ENCODE measurements around the gene CMTR1. TPM values are rescaled to one million over a fixed set of nuclear protein-coding genes. Genes with fewer than 3 reads are reported as not detected.

CMTR1 gene
- total RNA-seq, 1 experiment from 2014 or later, result 34.8 TPM

DNA sequence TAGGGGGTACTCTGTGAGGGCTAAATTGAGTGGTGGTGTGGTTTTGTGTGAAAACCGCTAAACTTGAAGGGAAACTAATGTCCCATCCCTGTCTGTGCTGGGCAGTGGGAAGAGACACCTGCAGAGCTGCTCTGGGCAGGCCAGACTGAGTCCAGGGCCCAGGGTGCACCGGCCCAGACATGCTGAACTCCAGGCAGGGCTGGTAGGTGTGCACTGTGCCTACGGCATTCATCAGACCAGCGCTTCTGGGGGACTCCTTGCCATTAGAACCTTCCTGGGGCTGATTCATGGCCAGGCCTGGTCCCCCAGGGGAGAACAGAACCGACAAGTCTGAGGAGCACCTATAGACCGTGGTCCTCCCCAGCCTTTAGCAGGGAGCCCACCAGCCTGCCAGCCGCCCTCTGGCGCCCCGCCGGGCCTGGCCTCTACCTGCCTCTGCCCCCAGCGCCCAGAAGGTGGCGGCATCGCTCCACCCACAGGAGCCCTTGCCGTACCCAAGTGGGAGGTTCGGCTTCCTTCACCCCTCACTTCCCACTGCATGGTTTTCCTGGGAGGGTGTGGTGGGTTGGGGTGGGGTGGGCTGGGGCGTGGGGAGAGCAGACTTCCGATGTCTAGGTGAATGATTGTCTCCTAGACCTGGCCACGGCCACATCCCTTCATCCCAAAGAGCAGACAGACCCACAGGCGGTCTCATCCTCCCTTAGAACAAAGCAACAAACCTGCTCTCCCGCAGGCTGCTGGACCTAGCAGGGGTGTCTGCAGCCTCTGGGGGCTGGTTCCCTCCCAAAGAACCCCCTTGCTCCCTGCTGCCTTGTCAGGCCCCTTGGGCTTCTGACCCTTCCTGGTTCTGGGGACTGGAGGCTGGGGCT, 51.1 kb downstream of the CMTR1 start:
- WGBS (ENCODE audit: extremely low coverage, insufficient read length, low lambda C conversion rate), result no CpG with 5 or more reads among the region's 20 CpGs
- H3K9me3 Mint-ChIP-seq, result no peaks in the 10 kb centered on the region
- peaks cover 21 to 37% of the 10 kb centered on the region in 2 experiments for H3K4me1 Mint-ChIP-seq
- Histone ChIP-seq H2AFZ (ENCODE audit: low read length) (no peak overlapping the region), H2BK12ac (ENCODE audit: insufficient read length, low read depth, low read length) (no peak overlapping the region), H3K14ac (ENCODE audit: insufficient read depth, low read length) (no peak overlapping the region), H3K23ac (ENCODE audit: insufficient read length, low read depth, low read length) (no peak overlapping the region), H2BK5ac (ENCODE audit: insufficient read length, low read length) (no peak overlapping the region), H3K27me3 (ENCODE audit: insufficient read depth, low read length) (no peaks in the 10 kb centered on the region), H3K56ac (ENCODE audit: insufficient read length, low read depth, low read length) (no peak overlapping the region), H2BK15ac (ENCODE audit: low read depth, low read length) (no peak overlapping the region), H2AK5ac (ENCODE audit: insufficient read length, low read length) (no peak overlapping the region), H3T11ph (ENCODE audit: low read length) (no peak overlapping the region), H3K4me2 (ENCODE audit: insufficient read depth, insufficient read length, low read length) (no peak overlapping the region), H2BK20ac (ENCODE audit: low read depth, low read length, poor library complexity, severe bottlenecking) (no peak overlapping the region), H3K27ac (ENCODE audit: insufficient read length, low read depth, low read length) (no peak overlapping the region), H3K18ac (ENCODE audit: insufficient read length, low read depth, low read length) (no peak overlapping the region), H3K9ac (ENCODE audit: extremely low read depth, insufficient read length, low read length) (no peak overlapping the region), H2BK120ac (ENCODE audit: low read depth, low read length, poor library complexity, severe bottlenecking) (no peak overlapping the region), H3K4me1 (ENCODE audit: insufficient read depth, low read length) (peaks cover 4% of the 10 kb centered on the region; the same call in 1 of the 2 replicates), H4K8ac (replicated peaks; ENCODE audit: insufficient read length, low read depth, low read length) (no peak overlapping the region), H4K20me1 (ENCODE audit: control insufficient read depth, insufficient read depth, insufficient read length) (no peaks in the 10 kb centered on the region), H4K91ac (ENCODE audit: insufficient read length, low read depth, low read length) (no peak overlapping the region), H3K79me2 (ENCODE audit: insufficient read depth, low read length) (no peaks in the 10 kb centered on the region), H3K23me2 (ENCODE audit: insufficient read length, low read depth, low read length, poor library complexity, severe bottlenecking) (no peaks in the 10 kb centered on the region), H3K79me1 (ENCODE audit: insufficient read depth, low read depth, low read length, poor library complexity, severe bottlenecking) (no peaks in the 10 kb centered on the region), H3K9me3 (ENCODE audit: control insufficient read depth, low read depth, low read length) (no peaks in the 10 kb centered on the region), H3K4ac (ENCODE audit: low read depth, low read length) (no peak overlapping the region), H4K5ac (ENCODE audit: insufficient read length, low read depth, low read length) (no peak overlapping the region)
- H3K36me3 Mint-ChIP-seq (ENCODE audit: insufficient read depth in 1 of 3, low read depth in 3 of 3), result peaks cover 4 to 27% (median 20%) of the 10 kb centered on the region in 3 experiments
- H3K4me3 Mint-ChIP-seq, result no peak overlapping the region
- TF ChIP-seq, protein P1, sequence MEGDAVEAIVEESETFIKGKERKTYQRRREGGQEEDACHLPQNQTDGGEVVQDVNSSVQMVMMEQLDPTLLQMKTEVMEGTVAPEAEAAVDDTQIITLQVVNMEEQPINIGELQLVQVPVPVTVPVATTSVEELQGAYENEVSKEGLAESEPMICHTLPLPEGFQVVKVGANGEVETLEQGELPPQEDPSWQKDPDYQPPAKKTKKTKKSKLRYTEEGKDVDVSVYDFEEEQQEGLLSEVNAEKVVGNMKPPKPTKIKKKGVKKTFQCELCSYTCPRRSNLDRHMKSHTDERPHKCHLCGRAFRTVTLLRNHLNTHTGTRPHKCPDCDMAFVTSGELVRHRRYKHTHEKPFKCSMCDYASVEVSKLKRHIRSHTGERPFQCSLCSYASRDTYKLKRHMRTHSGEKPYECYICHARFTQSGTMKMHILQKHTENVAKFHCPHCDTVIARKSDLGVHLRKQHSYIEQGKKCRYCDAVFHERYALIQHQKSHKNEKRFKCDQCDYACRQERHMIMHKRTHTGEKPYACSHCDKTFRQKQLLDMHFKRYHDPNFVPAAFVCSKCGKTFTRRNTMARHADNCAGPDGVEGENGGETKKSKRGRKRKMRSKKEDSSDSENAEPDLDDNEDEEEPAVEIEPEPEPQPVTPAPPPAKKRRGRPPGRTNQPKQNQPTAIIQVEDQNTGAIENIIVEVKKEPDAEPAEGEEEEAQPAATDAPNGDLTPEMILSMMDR (conservative IDR thresholded peaks at IDR 0.05), result peak; percentile 92
- no peak overlapping the region for H3K27ac Mint-ChIP-seq
- peak; percentile 77 for DNase-seq
- H3K27me3 Mint-ChIP-seq (ENCODE audit: low read depth), result no peaks in the 10 kb centered on the region; the same call in 1 of the 2 replicates

All from H9 (cell line).